Esophagus squamous epithelium (tissue), 5 donors: ENCODE results near the gene MEIS2. TPM values are rescaled to one million over a fixed set of nuclear protein-coding genes. Genes with fewer than 3 reads are reported as not detected.

Experiments
- DNase-seq: peaks from one replicate; lab custom pipeline; 2025; lab: John Stamatoyannopoulos, UW
- H3K27ac ChIP-seq, 4 donors: fragments of 200-600 bp; sonication (generic); one replicate each; pipeline ENCODE4 v1.5.1; 2016 to 2019; ENCODE audit warnings: mild to moderate bottlenecking in 1 of 4
- H3K27me3 ChIP-seq, 4 donors: fragments of 200-600 bp; sonication (generic); 1 replicate in 3 of 4; 2 replicates in 1 of 4; pipeline versions ENCODE4 v1.5.1 to v1.6.0; 2017 to 2021; ENCODE audit warnings: antibody characterized with exemption in 1 of 4
- H3K36me3 ChIP-seq, 3 donors: fragments of 200-600 bp; sonication (generic); one replicate each; pipeline ENCODE4 v1.5.1; 2016 to 2019
- H3K4me1 ChIP-seq, 3 donors: fragments of 200-600 bp; sonication (generic); one replicate each; pipeline ENCODE4 v1.5.1; 2017 to 2019
- H3K4me3 ChIP-seq, 4 donors: fragments of 200-600 bp; sonication (generic); 1 replicate in 3 of 4; 2 replicates in 1 of 4; pipeline ENCODE4 v1.5.1; 2016 to 2019; ENCODE audit warnings: mild to moderate bottlenecking in 2 of 4, moderate library complexity in 1 of 4
- H3K9me3 ChIP-seq, 3 donors: fragments of 200-600 bp; sonication (generic); one replicate each; pipeline ENCODE4 v1.5.1; 2016 to 2019
- POLR2A ChIP-seq, 4 donors: fragments of 450-650 bp; IDR thresholded peaks; one replicate each; pipeline ENCODE4 v1.6.1; 2017; ENCODE audit warnings: antibody characterized with exemption in 4 of 4, mild to moderate bottlenecking in 4 of 4, moderate library complexity in 3 of 4
- WGBS, 2 donors: methylation state at CpG; one replicate each; pipeline ENCODE4 v1.1.5; 2018; 5-methylcytosine and 5-hydroxymethylcytosine counted together
- intact Hi-C: fragments of 100-400 bp; cut with DNase I; formaldehyde crosslinking; loops from one replicate; pipeline ENCODE4 v1.15.0; 2022
- total RNA-seq, 4 donors: library from RNA; depleted of rRNA; stranded (reverse); fragments of >200 nt; gene quantifications; one replicate each; pipeline ENCODE4 v1.1.0, GENCODE V29; 2016
- TF ChIP-seq, protein P1 (sequence below), 6 experiments: fragments of 450-650 bp in 4 of 6; fragments of 200-600 bp in 2 of 6; sonication (generic) in 2 of 6; IDR thresholded peaks; one replicate each; pipeline ENCODE4 v1.5.1; 2016 to 2019; ENCODE audit warnings: antibody characterized with exemption in 6 of 6, mild to moderate bottlenecking in 4 of 6, moderate library complexity in 4 of 6
- donor health status: DM: yes; HTN: yes; CAD: no.

Gene MEIS2
- total RNA-seq, 4 donors from 2014 or later: 6.6 to 26.3 (median 9.9) TPM

DNA sequence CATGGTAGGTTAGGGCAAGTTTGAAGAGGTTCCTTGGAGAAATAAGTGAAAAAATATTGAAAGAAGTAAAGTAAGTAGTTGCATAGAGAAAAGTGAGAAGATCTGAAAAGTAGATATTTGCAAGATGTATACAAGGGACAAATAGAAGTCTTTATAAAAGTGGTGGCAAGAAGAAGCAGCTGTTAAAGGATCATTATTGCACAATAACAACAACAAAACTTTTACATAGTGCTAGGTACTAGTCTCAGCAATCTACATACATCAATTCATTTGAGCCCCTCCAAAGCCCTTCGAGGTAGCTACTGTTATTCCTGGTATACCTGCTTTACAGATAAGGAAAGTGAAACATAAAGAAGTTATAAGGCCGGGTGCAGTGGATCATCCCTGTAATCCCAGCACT, 239.6 kb downstream of the MEIS2 start:
- intact Hi-C loops: no loop called here
- DNase-seq: no peak
- TF ChIP-seq POLR2A (IDR thresholded peaks at IDR 0.05): no peak
- TF ChIP-seq, protein P1, sequence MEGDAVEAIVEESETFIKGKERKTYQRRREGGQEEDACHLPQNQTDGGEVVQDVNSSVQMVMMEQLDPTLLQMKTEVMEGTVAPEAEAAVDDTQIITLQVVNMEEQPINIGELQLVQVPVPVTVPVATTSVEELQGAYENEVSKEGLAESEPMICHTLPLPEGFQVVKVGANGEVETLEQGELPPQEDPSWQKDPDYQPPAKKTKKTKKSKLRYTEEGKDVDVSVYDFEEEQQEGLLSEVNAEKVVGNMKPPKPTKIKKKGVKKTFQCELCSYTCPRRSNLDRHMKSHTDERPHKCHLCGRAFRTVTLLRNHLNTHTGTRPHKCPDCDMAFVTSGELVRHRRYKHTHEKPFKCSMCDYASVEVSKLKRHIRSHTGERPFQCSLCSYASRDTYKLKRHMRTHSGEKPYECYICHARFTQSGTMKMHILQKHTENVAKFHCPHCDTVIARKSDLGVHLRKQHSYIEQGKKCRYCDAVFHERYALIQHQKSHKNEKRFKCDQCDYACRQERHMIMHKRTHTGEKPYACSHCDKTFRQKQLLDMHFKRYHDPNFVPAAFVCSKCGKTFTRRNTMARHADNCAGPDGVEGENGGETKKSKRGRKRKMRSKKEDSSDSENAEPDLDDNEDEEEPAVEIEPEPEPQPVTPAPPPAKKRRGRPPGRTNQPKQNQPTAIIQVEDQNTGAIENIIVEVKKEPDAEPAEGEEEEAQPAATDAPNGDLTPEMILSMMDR (IDR thresholded peaks at IDR 0.05): no peak
- H3K27ac ChIP-seq: no peak overlapping the region
- 72 to 91% methylated on average over 2 of the region's 2 CpGs for WGBS, 2 donors
- H3K36me3 ChIP-seq: no peaks in the 10 kb centered on the region
- H3K27me3 ChIP-seq: no peaks in the 10 kb centered on the region
- no peaks in the 10 kb centered on the region for H3K4me1 ChIP-seq
- no peak overlapping the region for H3K4me3 ChIP-seq
- no peaks in the 10 kb centered on the region for H3K9me3 ChIP-seq

DNA sequence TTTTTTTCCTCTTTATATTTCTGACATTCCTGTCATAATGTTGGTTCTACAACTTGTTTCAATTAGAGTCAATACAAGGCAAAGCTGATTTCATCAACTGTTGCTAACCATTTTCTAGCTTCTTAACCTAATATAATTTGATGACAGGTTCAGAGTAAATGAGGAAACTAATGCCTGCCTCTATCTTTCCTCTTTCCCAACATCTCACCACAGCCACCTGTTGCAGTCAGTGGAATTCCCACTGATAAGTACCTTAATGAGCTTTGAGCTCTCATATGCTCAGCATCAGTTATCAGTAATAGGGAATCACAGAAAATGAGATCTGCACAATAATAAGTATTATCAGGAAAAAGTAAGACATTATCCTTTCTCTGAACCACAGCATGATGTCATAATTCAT, 241.9 kb downstream of the MEIS2 start:
- Histone ChIP-seq H3K4me1 (no peaks in the 10 kb centered on the region), H3K4me3 (no peak overlapping the region), H3K9me3 (no peaks in the 10 kb centered on the region), H3K27ac (no peak overlapping the region), H3K27me3 (no peaks in the 10 kb centered on the region), H3K36me3 (no peaks in the 10 kb centered on the region)
- TF ChIP-seq, protein P1 (IDR thresholded peaks at IDR 0.05): no peak
- no peak for TF ChIP-seq POLR2A (IDR thresholded peaks at IDR 0.05)
- intact Hi-C loops: no loop called here
- no peak for DNase-seq

DNA sequence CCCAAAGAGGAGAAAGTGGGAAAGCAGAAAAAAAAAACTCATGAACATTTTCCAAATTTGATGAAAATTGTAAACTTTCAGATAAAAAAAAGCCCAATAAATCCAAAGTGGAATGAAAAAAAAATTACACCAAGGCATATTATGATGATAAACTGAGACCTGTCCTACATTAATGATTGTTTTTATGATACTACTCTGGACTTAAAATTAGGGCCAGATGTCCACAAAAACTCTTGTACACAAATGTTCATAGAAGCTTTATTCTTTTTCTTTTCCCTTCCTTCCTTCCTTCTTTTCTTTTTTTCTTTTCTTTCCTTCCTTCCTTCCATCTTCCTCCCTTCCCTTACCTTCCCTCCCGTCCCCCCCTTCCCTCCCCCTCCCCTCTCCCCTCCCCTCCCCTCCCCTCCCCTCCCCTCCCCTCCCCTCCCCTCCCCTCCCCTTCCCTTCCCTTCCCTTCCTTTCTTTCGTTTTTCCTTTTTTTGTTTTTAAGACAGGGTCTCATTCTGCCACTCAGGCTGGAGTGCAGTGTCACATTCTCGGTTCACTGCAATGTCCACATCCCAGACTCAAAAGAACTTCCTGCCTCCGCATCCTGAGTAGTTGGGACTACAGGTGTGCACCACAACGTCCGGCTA, 243.9 kb downstream of the MEIS2 start:
- Histone ChIP-seq H3K36me3 (no peaks in the 10 kb centered on the region), H3K4me3 (no peak overlapping the region), H3K9me3 (no peaks in the 10 kb centered on the region), H3K27me3 (no peaks in the 10 kb centered on the region), H3K27ac (no peak overlapping the region), H3K4me1 (no peaks in the 10 kb centered on the region)
- 74 to 77% methylated on average over 5 to 6 of the region's 6 CpGs for WGBS, 2 donors
- no peak for DNase-seq
- TF ChIP-seq, protein P1 (IDR thresholded peaks at IDR 0.05): no peak
- TF ChIP-seq POLR2A (IDR thresholded peaks at IDR 0.05): no peak
- intact Hi-C loops: no loop called here

DNA sequence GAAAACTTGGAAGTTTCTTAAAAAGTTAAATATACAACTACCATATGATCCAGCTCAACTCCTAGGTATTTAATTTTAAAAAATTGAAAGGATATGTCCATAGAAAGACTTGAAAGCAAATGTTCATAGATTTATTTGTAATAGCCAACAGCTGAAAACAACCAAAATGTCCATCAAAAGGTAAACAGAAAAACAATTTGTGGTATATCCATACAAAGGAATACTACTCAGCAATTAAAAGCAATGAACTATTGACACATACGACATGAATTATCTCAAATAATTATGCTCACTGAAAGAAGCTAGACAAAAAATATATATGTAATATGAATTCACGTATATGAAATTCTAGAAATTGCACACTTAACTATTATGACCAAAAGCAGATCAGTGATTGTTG, 249.5 kb downstream of the MEIS2 start:
- Histone ChIP-seq H3K9me3 (no peaks in the 10 kb centered on the region), H3K27ac (no peak overlapping the region), H3K36me3 (no peaks in the 10 kb centered on the region), H3K27me3 (no peaks in the 10 kb centered on the region), H3K4me3 (no peak overlapping the region), H3K4me1 (no peaks in the 10 kb centered on the region)
- intact Hi-C loops: no loop called here
- no peak for DNase-seq
- 61 to 91% methylated on average over 2 of the region's 2 CpGs for WGBS, 2 donors
- TF ChIP-seq POLR2A (IDR thresholded peaks at IDR 0.05): no peak
- TF ChIP-seq, protein P1 (IDR thresholded peaks at IDR 0.05): no peak

DNA sequence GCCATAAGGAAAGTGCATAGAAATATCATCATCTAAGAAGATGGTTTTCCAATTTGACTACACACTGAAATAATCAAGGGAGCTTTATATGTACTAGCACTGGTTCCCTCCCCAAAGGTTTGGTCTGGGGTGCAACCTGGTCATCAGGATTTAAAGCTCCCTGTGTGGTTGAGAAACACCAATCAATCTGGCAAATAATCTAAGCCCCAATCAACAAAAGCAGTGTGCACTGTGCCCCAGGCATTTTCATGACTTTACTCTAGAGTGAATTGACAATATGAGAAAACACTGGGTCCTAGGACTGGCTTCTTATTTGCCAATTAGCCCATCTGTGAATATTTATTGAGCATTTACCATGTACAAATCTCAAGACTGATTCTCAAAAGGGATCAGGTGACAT, 255.1 kb downstream of the MEIS2 start:
- Histone ChIP-seq H3K27me3 (peaks cover 0 to 10% (median 0%) of the 10 kb centered on the region in 4 donors), H3K27ac (no peak overlapping the region), H3K36me3 (no peaks in the 10 kb centered on the region), H3K4me3 (no peak overlapping the region), H3K9me3 (no peaks in the 10 kb centered on the region), H3K4me1 (peaks cover 0 to 12% (median 0%) of the 10 kb centered on the region in 3 donors)
- no peak for DNase-seq
- TF ChIP-seq, protein P1 (IDR thresholded peaks at IDR 0.05): no peak
- TF ChIP-seq POLR2A (IDR thresholded peaks at IDR 0.05): no peak
- intact Hi-C loops: no loop called here
